DOHH2 (cell line): ENCODE measurements around the gene RUFY1.
"Not testable (repeated sequence)": the region's sequence is repeated elsewhere in the genome, so short reads cannot be mapped to it uniquely, and the experiment has no call there.

ENCODE experiments used
- CTCF ChIP-seq: fragments of 200-600 bp; sonication (generic); IDR thresholded peaks from one replicate; pipeline ENCODE4 v1.5.1; 2014; ENCODE audit warnings: antibody characterized with exemption, mild to moderate bottlenecking, low read depth, low read length; ENCODE audit not compliant: poor library complexity, severe bottlenecking
- EZH2phosphoT487 ChIP-seq: fragments of 200-600 bp; sonication (generic); IDR thresholded peaks from 2 replicates; pipeline ENCODE4 v1.6.1; 2017; ENCODE audit warnings: borderline replicate concordance, mild to moderate bottlenecking, antibody characterized with exemption, low read length, moderate library complexity, mixed read lengths

- TF ChIP-seq CTCF, EZH2phosphoT487: not testable (repeated sequence)
Measured at GRCh38 chr5:179633501-179634369, 83.4 kb downstream of the RUFY1 start.
